Right lobe of liver (tissue), 4 donors: ENCODE data around the gene AP4M1.

Experiments
- CTCF ChIP-seq, 4 donors: fragments of 200-600 bp in 3 of 4; fragments of 450-650 bp in 1 of 4; IDR thresholded peaks; one replicate each; pipeline versions ENCODE4 v1.5.1 to v1.8.0; 2016 to 2022; ENCODE audit warnings: antibody characterized with exemption in 4 of 4, mild to moderate bottlenecking in 2 of 4
- POLR2A ChIP-seq: fragments of 450-650 bp; IDR thresholded peaks from one replicate; pipeline ENCODE4 v1.6.1; 2017; ENCODE audit warnings: antibody characterized with exemption, mild to moderate bottlenecking
- donor health status: DM: no; HTN: no; CAD: no.
- donor health status: DM: no; HTN: no; CAD: no.
- donor health status: DM: no; HTN: yes; CAD: no.

- TF ChIP-seq CTCF (IDR thresholded peaks at IDR 0.05), result no peak
- no peak for TF ChIP-seq POLR2A
Measured at GRCh38 chr7:100093054-100093453, 8.4 kb upstream of the AP4M1 start.
